ENCODE results near the gene SNCA. TPM values are rescaled to one million over a fixed set of nuclear protein-coding genes. Genes with fewer than 3 reads are reported as not detected.

SNCA gene
- total RNA-seq, 2 experiments from 2014 or later, result 1.0 to 1.1 TPM

DNA sequence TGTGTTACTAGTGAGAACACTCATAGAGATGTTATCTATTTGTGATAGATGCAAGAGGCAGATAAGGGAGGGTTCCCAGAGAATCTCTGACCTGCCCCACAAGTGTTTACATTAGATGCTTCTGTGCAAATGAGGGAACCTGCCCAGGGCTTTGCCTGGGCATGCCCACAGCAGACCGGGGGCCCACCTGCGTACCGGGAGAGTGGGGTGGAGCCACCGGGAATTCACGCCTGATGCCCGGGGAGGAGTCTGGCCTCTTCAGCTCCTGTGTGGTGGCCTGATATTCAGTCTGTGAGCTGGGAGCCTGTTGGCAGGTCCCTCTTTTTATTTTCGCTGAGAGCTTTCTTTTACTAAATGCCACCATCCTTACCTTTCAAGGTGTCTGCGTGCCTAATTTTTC, 155.7 kb downstream of the SNCA start:
- Mint-ChIP-seq H3K36me3 (ENCODE audit: low read depth) (no peaks in the 10 kb centered on the region), H3K4me1 (ENCODE audit: low read depth) (peaks cover 6% of the 10 kb centered on the region), H3K27ac (no peak overlapping the region), H3K9me3 (peaks cover 5% of the 10 kb centered on the region), H3K27me3 (ENCODE audit: low read depth) (peaks cover 9% of the 10 kb centered on the region), H3K4me3 (no peak overlapping the region)
- CTCF ChIA-PET, result no interaction called here
- intact Hi-C loops (cut with micrococcal nuclease), result no loop called here
- no peak for DNase-seq

DNA sequence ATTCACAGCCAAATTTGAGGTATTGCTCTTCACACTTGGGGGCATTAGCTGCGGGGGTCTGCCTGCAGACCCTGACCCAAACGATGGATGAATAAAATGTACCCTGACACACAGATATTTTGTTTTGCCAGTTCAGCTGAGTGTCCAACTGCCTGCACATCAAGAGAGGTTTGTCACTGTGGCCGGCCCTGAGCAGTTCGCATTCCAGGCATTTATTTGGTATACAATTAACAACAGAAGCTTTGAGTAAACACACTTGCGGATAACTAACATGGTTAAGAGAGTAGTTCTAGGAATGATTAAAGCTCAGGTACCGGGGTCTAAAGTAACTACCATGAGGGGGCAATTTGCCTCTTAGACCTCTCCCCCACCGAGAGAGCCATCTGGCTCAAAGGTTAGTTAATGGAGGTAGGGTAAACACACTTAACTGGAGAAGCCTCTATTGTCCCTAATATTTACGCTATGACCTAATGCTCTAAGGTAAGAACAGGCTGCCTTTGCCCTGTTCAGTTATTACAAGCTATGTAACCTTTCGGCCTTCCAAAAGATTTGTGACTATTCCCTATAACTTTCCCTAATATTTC, 162.0 kb downstream of the SNCA start:
- H3K9me3 Mint-ChIP-seq, result peaks cover 5% of the 10 kb centered on the region

More for the DNA sequence above, 162.0 kb downstream of the SNCA start:
- Mint-ChIP-seq H3K4me1 (ENCODE audit: low read depth) (peaks cover 6% of the 10 kb centered on the region), H3K4me3 (no peak overlapping the region), H3K27me3 (ENCODE audit: low read depth) (peaks cover 9% of the 10 kb centered on the region), H3K27ac (no peak overlapping the region), H3K36me3 (ENCODE audit: low read depth) (no peaks in the 10 kb centered on the region)
- intact Hi-C loops (cut with micrococcal nuclease), result no loop called here
- CTCF ChIA-PET, result no interaction called here
- no peak for DNase-seq

Other genes with a start within 250 kb of the SNCA start
- gene MMRN1, start 57.7 kb upstream of the SNCA start, total RNA-seq, result under 1 TPM; 0.05 to 0.10 TPM

Measured in activated naive CD4-positive, alpha-beta T cell treated with anti-CD3 and anti-CD28 coated beads for 36 hours (primary cell).